ENCODE data around the gene RNF141. TPM values are rescaled to one million over a fixed set of nuclear protein-coding genes. Genes with fewer than 3 reads are reported as not detected.
A peak's percentile ranks its signal among the peaks of the same experiment; 100 is the strongest.

RNF141 gene, protein sequence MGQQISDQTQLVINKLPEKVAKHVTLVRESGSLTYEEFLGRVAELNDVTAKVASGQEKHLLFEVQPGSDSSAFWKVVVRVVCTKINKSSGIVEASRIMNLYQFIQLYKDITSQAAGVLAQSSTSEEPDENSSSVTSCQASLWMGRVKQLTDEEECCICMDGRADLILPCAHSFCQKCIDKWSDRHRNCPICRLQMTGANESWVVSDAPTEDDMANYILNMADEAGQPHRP
- 10 to 100 TPM; 41.9 to 55.8 (median 55.1) TPM for total RNA-seq (2021; fragmentation: NEBNext Ultra II Directional; extraction: Animal tissue kit (Norgen Biotek cat#: 25700))
- long read RNA-seq, full-length matches to known transcripts: 81 of 93 reads
- long read RNA-seq, partial matches to known transcripts: 8 of 93 reads
- long read RNA-seq, other reads (novel, unspliced or antisense): 4 of 93 reads

DNA sequence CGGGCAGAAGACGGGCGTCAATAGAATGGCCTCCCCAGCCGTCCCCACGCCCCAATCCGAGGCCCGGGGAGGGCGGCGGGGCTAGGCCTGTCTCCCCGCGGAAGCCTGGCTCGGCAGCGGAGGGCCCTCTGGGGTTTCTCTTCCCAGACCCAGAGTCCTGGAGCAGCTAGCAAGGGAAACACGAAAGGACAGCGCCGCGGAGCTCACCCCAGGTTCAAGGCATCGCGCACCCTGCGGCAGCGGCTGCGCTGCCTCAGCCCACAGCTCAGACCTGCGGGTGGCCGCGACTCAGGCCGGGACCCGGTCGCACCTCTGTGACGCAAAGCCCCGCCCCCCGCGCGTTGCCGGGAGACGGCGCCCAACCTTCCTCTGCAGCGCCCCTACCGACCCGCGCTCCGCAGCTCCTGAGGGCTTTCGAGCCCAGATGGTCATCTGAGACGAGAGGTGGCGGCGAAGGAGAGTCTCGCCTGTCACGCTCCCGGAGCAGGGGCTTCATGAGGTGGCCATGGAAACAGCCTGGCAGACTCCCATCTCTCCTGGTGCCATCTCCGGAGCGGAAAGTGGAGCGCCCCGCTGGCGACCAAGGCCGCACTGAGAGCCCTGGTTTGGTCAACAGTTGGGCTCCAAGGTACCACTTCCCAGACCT, at the start of gene RNF141:
RNF141 (minus strand) TSS at position 273 of the 646 bp plus-strand sequence. CDS start 7,029 bp downstream, outside the sequence.
- peak; percentile 89 for DNase-seq
- peak within 1 kb of the TSS; percentile 91 for H3K27ac Mint-ChIP-seq
- peaks cover 43% of the 10 kb centered on the region for H3K4me1 Mint-ChIP-seq (ENCODE audit: low read depth)
- H3K4me3 Mint-ChIP-seq: peak within 1 kb of the TSS; percentile 86
- H3K27me3 Mint-ChIP-seq (ENCODE audit: insufficient read depth): no peaks in the 10 kb centered on the region; the same call in 1 of the 2 replicates
- no peaks in the 10 kb centered on the region; the same call in 1 of the 2 replicates for H3K9me3 Mint-ChIP-seq
- H3K36me3 Mint-ChIP-seq (ENCODE audit: low read depth): peaks cover 4% of the 10 kb centered on the region; the same call in 1 of the 2 replicates
- TF ChIP-seq, protein P1, sequence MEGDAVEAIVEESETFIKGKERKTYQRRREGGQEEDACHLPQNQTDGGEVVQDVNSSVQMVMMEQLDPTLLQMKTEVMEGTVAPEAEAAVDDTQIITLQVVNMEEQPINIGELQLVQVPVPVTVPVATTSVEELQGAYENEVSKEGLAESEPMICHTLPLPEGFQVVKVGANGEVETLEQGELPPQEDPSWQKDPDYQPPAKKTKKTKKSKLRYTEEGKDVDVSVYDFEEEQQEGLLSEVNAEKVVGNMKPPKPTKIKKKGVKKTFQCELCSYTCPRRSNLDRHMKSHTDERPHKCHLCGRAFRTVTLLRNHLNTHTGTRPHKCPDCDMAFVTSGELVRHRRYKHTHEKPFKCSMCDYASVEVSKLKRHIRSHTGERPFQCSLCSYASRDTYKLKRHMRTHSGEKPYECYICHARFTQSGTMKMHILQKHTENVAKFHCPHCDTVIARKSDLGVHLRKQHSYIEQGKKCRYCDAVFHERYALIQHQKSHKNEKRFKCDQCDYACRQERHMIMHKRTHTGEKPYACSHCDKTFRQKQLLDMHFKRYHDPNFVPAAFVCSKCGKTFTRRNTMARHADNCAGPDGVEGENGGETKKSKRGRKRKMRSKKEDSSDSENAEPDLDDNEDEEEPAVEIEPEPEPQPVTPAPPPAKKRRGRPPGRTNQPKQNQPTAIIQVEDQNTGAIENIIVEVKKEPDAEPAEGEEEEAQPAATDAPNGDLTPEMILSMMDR (IDR thresholded peaks at IDR 0.05): peak; percentile 84

DNA sequence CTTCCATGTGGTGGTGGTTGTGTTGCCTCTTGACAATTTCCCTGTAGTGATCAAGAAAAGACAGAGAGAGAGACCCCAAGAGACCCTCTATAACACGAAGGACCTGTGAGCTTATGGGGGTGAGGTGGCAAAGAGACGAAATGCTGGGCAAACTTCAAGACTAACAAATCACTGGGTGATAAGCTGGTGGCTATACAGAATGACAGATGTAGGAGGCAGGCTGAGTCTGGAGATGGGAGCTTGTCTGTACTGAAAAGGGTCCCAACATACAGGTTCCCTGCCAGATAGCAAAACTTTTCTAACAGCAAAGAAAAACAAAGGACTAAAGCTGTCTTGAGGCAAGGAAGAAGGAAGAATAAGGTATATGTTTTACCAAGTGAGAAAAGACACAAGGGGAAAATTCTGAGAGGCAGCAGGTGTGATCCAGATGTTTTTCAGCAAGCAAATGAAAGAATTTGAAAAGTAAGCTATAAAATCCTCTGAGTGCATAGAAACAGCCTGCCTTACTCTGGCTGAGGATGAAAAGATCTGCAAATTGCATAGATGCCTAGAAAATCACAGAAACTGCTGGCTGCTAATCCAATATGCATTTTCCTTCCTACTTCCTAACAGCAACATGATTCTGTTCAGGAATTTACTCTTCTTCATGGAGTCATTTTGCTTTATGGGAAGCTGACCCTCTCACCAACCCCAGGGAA, 49.4 kb upstream of the RNF141 start:
- H3K4me3 Mint-ChIP-seq: no peak overlapping the region
- H3K4me1 Mint-ChIP-seq (ENCODE audit: low read depth): peaks cover 82% of the 10 kb centered on the region
- TF ChIP-seq, protein P1 (IDR thresholded peaks at IDR 0.05): no peak
- H3K36me3 Mint-ChIP-seq (ENCODE audit: low read depth): peaks cover 42% of the 10 kb centered on the region
- no peak overlapping the region for H3K27ac Mint-ChIP-seq
- H3K9me3 Mint-ChIP-seq: no peaks in the 10 kb centered on the region
- no peak for DNase-seq
- H3K27me3 Mint-ChIP-seq (ENCODE audit: insufficient read depth): peaks cover 7% of the 10 kb centered on the region

DNA sequence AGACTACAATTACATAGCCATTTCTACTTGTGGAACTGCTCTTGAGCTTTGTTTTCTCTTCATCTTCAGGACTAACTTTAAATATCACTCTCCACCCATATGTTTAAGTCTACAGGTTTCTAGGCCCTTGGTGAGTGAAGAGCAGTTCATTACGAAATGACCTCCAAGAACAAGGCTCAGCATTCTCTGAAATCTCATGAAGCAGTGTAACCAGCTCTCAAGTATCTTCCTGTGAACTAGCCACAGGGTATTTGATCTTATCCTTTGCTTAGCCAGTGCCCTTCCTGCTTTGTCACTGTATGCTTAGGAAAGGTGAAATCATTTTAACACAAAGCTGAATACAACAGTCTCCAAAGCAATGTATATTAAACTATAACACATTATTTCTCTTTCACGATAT, 47.9 kb upstream of the RNF141 start:
- H3K36me3 Mint-ChIP-seq (ENCODE audit: low read depth): peaks cover 40% of the 10 kb centered on the region
- no peak overlapping the region for H3K4me3 Mint-ChIP-seq
- peaks cover 86% of the 10 kb centered on the region for H3K4me1 Mint-ChIP-seq (ENCODE audit: low read depth)
- H3K9me3 Mint-ChIP-seq: no peaks in the 10 kb centered on the region
- no peak for DNase-seq
- peaks cover 9% of the 10 kb centered on the region for H3K27me3 Mint-ChIP-seq (ENCODE audit: insufficient read depth)
- TF ChIP-seq, protein P1 (IDR thresholded peaks at IDR 0.05): no peak
- no peak overlapping the region; the same call in 1 of the 2 replicates for H3K27ac Mint-ChIP-seq

DNA sequence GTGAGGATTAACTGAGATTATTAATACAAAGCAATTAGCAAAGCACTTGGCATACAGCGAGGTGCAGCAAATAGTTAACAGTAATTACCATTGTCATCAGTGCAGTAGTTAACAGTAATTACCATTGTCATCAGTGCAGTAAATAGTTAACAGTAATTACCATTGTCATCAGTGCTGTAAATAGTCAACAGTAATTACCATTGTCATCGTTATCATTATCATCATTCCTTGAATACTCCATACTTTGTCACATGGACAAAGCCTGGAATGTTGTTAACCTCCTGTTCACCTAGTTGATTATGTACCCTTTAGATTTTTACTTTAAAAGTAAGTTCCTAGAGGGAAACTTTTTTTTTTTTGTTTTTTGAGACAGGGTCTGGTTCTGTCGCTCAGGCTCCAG, 47.0 kb upstream of the RNF141 start:
- Mint-ChIP-seq H3K36me3 (ENCODE audit: low read depth) (peaks cover 42% of the 10 kb centered on the region), H3K4me3 (no peak overlapping the region), H3K27me3 (ENCODE audit: insufficient read depth) (peaks cover 11% of the 10 kb centered on the region; the same call in 1 of the 2 replicates), H3K4me1 (ENCODE audit: low read depth) (peaks cover 86% of the 10 kb centered on the region), H3K27ac (no peak overlapping the region; the same call in 1 of the 2 replicates), H3K9me3 (no peaks in the 10 kb centered on the region)
- no peak for DNase-seq
- TF ChIP-seq, protein P1 (IDR thresholded peaks at IDR 0.05): no peak

DNA sequence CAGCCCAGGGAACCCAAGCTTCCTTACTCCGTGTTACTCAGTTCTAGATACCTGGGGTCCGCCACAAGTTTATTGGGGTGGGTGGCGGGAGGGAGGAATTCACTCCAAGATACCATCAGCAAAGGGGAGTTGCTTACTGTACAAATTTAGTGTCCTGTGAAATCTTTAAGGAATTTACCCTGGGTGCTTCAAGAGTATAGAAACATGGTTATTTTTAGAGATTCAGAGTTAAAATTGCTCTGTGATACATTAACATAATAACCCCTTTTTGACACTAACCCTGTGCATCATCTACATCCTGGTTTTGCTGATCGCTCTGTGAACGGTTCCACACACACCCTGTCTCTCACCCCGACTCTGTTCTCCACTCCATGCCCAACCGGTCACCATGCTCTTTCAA, 46.4 kb upstream of the RNF141 start:
- peak overlapping the region; percentile 67 for H3K27ac Mint-ChIP-seq
- H3K36me3 Mint-ChIP-seq (ENCODE audit: low read depth): peaks cover 44% of the 10 kb centered on the region

More for the DNA sequence above, 46.4 kb upstream of the RNF141 start:
- Mint-ChIP-seq H3K4me1 (ENCODE audit: low read depth) (peaks cover 85% of the 10 kb centered on the region), H3K27me3 (ENCODE audit: insufficient read depth) (peaks cover 11% of the 10 kb centered on the region; the same call in 1 of the 2 replicates), H3K4me3 (no peak overlapping the region; the same call in 1 of the 2 replicates), H3K9me3 (no peaks in the 10 kb centered on the region)
- no peak for DNase-seq
- TF ChIP-seq, protein P1 (IDR thresholded peaks at IDR 0.05): no peak

Measured in HFFc6 (cell line).